HG03575 (cell line): ENCODE results near the gene COL27A1.

Experiments
- ATAC-seq: cut with Tn5 transposase; IDR thresholded peaks from one replicate; pipeline ENCODE4 v1.9.1; 2021; ENCODE audit not compliant: unreplicated experiment, insufficient number of reproducible peaks, low FRiP score; ENCODE audit errors: extremely low read depth

The COL27A1 gene

GRCh38 chr9:114250235-114250568 is 94.9 kb downstream of the COL27A1 start:
- ATAC-seq, result no peak

GRCh38 chr9:114250648-114251047 is 95.3 kb downstream of the COL27A1 start:
- ATAC-seq, result no peak

DNA sequence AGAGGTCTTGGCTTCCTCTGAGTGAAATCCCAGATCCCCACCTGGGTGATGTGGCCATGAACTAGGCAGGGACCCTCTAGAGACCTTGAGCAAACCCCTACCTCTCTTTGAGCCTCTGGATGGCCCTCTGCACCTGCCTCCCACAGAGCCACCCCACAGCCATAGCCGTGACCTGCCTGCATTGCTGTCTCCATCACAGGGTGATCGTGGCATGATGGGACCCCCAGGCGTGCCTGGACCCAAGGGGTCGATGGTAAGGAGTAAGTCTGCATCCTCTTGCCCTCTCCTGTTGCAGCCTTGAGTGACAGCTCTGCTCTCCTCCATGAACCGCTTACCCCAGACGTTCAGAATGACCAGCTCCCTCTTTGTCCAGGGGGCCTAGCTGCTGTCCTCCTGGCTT is 97.1 kb downstream of the COL27A1 start:
- ATAC-seq, result no peak

- no peak for ATAC-seq
Measured at GRCh38 chr9:114256827-114257328, 101.5 kb downstream of the COL27A1 start.

GRCh38 chr9:114258218-114258617 is 102.9 kb downstream of the COL27A1 start:
- ATAC-seq, result no peak

GRCh38 chr9:114258866-114259797 is 103.8 kb downstream of the COL27A1 start:
- no peak for ATAC-seq

DNA sequence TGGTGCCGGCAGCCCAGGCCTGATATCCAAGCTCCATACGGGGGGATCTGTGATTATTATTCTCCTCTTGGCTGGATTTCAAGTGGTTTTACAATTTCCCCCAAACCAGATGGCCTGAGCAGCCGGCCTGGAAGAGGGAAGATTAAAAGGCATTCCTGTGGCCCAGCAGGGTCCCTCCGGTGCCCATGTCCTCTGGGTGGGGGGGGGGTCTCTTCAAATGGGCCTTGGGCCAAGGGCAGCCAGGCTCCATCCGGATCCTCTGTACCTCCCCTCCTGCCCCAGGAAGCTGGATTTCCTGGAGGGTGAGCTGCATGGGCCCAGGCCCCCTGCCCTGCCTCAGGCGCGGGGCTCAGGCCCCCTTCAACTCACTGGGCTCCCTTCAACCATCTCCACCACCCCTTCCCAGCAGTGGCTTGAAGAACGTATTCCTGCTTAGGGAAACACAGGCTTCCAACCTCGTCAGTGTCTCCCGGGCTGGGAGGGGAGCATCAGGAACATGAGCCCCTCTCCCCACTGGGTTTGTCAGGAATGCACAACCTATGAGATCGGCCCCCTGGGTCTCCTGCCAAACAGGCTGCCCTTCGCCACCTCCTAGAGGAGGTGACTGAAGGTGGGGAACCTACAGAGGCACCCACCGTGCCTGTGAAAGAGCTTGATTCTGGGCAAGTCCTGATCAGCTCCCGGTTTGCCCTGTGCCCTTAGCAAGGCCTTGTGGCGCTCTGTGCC is 104.6 kb downstream of the COL27A1 start:
- ATAC-seq, result no peak

GRCh38 chr9:114261026-114261425 is 105.7 kb downstream of the COL27A1 start:
- ATAC-seq, result no peak

DNA sequence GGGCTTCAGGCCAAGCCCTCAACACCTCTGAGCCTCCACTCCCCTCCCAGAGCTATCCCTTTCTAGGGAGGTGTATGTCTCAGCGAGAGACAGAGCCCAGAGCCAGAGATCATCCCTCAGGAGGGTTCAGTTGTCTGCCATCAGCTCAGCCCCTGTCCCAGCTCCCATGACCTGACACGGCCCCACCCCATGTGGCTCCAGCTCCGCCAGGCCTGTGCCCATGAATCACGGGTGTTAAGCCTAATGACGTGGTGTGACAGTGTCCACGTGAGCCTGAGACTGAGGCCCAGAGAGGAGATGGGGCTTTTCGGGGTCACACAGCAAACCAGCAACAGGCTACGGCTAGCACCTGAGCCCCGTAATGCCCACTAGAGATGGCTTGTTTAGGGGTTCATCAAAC is 106.7 kb downstream of the COL27A1 start:
- no peak for ATAC-seq

- no peak for ATAC-seq
Measured at GRCh38 chr9:114263853-114264510, 108.6 kb downstream of the COL27A1 start.

DNA sequence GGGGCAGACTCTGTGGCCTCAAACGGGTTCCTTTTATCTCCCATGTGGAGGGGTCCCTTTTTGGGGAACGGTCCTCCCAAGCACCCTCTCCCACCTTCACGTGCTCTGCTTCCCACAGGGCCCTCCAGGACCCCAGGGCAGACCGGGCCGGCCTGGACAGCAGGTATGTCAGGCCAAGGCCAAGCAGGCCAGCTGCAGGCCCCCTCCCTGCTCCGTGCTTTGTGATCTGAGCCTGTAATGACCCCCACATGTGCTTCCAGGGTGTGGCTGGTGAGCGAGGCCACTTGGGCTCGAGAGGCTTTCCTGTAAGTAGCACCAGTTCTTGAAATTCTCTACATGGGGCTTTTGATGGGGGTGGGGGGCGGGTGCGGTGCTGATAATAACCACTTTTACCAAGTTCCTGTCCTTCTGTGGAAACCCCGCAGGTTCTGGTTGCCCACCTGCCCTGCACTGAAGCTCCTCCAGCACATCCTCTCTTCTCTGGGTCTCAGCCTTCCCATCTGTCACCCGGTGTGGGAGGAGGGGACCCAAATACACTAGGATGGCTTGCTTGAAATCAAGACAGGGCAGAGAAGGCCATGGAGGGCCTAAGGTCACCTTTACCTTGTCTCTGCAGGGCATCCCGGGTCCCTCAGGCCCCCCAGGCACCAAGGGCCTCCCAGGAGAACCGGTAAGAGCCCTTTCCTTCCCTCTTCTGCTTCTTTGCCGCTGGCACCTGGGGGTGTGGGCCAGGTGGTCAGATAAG is 109.6 kb downstream of the COL27A1 start:
- no peak for ATAC-seq

- no peak for ATAC-seq
Measured at GRCh38 chr9:114266969-114267368, 111.6 kb downstream of the COL27A1 start.

- ATAC-seq, result no peak
Measured at GRCh38 chr9:114269023-114269422, 113.7 kb downstream of the COL27A1 start.

DNA sequence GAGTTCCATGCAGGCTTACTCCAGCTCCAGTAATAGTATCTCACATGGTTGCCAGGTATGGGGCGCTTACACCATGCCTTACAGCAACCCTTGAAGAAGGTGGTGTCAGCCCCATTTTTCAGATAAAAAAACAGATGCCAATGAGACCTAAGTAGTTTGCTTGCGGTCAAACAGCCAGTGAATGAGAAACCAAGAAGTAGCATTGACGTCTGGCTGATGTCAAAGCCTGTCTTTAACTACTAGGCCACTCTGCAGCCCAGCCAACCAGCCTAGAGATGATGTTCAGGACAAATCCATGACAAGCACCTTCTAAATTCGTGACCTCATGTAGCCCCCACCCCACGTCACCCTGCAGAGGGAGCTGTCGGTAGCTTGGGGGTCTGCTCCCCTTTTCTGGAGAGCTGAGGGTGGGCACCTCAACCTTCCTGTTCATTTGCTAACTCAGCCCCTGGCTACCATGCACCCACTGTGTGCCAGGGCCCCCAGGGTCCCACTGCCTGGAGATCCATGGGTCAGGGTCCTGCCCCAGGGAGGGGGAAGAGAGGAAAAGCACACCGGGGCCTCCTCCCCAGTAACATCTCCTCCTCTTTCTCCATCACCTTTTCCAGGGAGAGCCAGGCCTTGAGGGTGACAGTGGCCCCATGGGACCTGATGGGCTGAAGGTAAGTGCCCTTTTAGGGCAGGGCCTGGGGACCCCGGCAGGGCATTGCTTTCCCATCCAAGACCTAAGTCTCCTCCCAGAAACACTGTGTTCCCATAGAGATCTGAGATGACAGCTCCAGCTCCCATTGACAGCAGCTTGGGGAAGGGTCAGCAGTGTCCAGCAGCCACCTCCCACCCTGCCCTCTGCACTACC is 115.0 kb downstream of the COL27A1 start:
- ATAC-seq, result no peak

- no peak for ATAC-seq
Measured at GRCh38 chr9:114271556-114272510, 116.5 kb downstream of the COL27A1 start.

DNA sequence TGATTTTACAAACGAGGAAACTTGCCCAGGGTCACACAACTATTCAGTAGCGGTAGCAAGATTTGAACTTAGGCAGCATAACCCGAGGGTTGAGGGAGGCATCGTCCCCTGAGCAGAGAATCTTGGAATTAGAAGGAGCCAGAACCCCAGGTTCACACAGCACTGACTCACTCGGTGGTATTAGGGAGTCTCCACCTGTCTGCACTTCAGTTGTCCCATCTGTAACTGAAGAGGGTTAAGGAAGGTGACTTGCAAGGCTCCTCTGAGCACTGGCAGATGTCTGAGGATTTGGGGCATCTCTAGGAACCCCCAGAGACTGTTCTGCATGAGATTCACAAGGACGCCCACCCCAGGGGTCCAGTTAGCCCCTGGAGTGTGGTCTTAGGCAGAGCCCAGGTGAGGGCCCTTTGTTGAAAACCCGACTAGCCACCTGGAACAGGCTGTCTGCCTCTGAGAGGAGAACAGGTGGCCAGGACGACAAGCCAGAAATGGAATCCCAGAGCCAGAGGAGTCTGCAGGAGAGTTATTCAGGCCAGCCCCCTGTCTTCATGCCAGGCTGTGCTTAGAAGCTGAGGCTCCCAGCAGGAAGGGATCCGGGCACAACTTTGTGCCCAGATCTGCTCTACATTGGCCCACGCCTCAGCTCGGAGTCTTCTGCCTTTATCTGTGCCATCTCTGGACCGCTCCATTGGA is 117.5 kb downstream of the COL27A1 start:
- no peak for ATAC-seq

GRCh38 chr9:114273461-114273881 is 118.1 kb downstream of the COL27A1 start:
- ATAC-seq, result no peak
